Stimulated activated CD8-positive, alpha-beta memory T cell treated with anti-CD3 and anti-CD28 coated beads, Interleukin-4, amount 100 ng/mL, for 24 hours (primary cell): ENCODE data around the gene RNU1-1.
"Not testable (repeated sequence)": the region's sequence is repeated elsewhere in the genome, so short reads cannot be mapped to it uniquely, and the experiment has no call there.

Experiments used
- DNase-seq: peaks from one replicate; pipeline ENCODE4 v3.0.0-alpha.2; 2020; ENCODE audit warnings: low read depth

RNU1-1 gene

GRCh38 chr1:16493731-16494130, 20.4 kb downstream of the RNU1-1 start:
- not testable (repeated sequence) for DNase-seq

GRCh38 chr1:16492937-16493336, 21.1 kb downstream of the RNU1-1 start:
- not testable (repeated sequence) for DNase-seq

- DNase-seq, result no peak
Measured at GRCh38 chr1:16491056-16491675, 22.9 kb downstream of the RNU1-1 start.

- not testable (repeated sequence) for DNase-seq
Measured at GRCh38 chr1:16489195-16489880, 24.7 kb downstream of the RNU1-1 start.

GRCh38 chr1:16487011-16487410, 27.1 kb downstream of the RNU1-1 start:
- not testable (repeated sequence) for DNase-seq

- DNase-seq, result not testable (repeated sequence)
Measured at GRCh38 chr1:16486316-16486715, 27.8 kb downstream of the RNU1-1 start.

GRCh38 chr1:16484931-16485330, 29.2 kb downstream of the RNU1-1 start:
- DNase-seq, result no peak

GRCh38 chr1:16484501-16484835, 29.6 kb downstream of the RNU1-1 start:
- DNase-seq, result no peak

GRCh38 chr1:16483639-16484500, 30.2 kb downstream of the RNU1-1 start:
- DNase-seq, result not testable (repeated sequence)

GRCh38 chr1:16483146-16483545, 30.9 kb downstream of the RNU1-1 start:
- DNase-seq, result not testable (repeated sequence)

GRCh38 chr1:16478091-16478490, 36.0 kb downstream of the RNU1-1 start:
- DNase-seq, result no peak

- not testable (repeated sequence) for DNase-seq
Measured at GRCh38 chr1:16475771-16476770, 38.0 kb downstream of the RNU1-1 start.

- DNase-seq, result not testable (repeated sequence)
Measured at GRCh38 chr1:16474891-16475290, 39.2 kb downstream of the RNU1-1 start.

GRCh38 chr1:16474166-16474800, 39.8 kb downstream of the RNU1-1 start:
- DNase-seq, result no peak

GRCh38 chr1:16468558-16468957, 45.5 kb downstream of the RNU1-1 start:
- DNase-seq, result no peak

GRCh38 chr1:16464917-16465625, 49.0 kb downstream of the RNU1-1 start:
- DNase-seq, result no peak
